K562 (cell line): ENCODE data around the gene EEA1. TPM values are rescaled to one million over a fixed set of nuclear protein-coding genes. Genes with fewer than 3 reads are reported as not detected.

Source experiments
- ATAC-seq: fragments of 200-7000 bp; cut with Tn5 transposase; 3 replicates; pipeline ENCODE4 v1.9.1; 2020; ENCODE audit warnings: moderate library complexity
- BruUV-seq: library from RNA; stranded (reverse); fragments of 400-500 nt; replicated peaks from 2 replicates; lab custom pipeline; 2021; lab: Mats Ljungman, UMichigan
- CTCF ChIA-PET: fragments of 300-600 bp; formaldehyde crosslinking; extraction: SDS; loops from one replicate; lab custom pipeline; 2021; ENCODE audit warnings: low intra/inter-chr PET ratio; lab: Yijun Ruan, JAX
- POLR2A ChIA-PET: fragments of 300-600, 350-650 bp; sonication (Branson Sonifier 250); formaldehyde crosslinking; extraction: SDS; loops from one replicate; lab custom pipeline; 2021; ENCODE audit warnings: antibody characterized with exemption, inconsistent platforms; lab: Yijun Ruan, JAX
- DNase-seq, 4 experiments: peaks; one replicate each; pipeline versions ENCODE4 v3.0.0 to v3.0.0-alpha.2; 2011 to 2018; ENCODE audit warnings: low spot score in 3 of 4, mixed read lengths in 3 of 4; ENCODE audit errors: extremely low read depth in 1 of 4
- FAIRE-seq: peaks from 2 replicates; lab custom pipeline; 2011; peaks lifted over from hg19 to GRCh38; lab: Jason Lieb, UNC
- H2AFZ ChIP-seq: 2 replicates; pipeline ENCODE4 v1.6.0; 2011; ENCODE audit warnings: low read depth, low read length, control low read depth, inconsistent platforms
- H3K27ac ChIP-seq: fragments of 200-600 bp; 3 replicates; pipeline ENCODE4 v1.8.0; 2011; ENCODE audit warnings: low read depth, mild to moderate bottlenecking, control low read depth, inconsistent platforms, low read length, moderate library complexity, mixed read lengths; ENCODE audit errors: extremely low read depth
- H3K27me3 ChIP-seq, 2 experiments: fragments of 300-600 bp in 1 of 2; 2 replicates in 1 of 2; 3 replicates in 1 of 2; pipeline versions ENCODE4 v1.6.0 to v1.8.0; 2011; ENCODE audit warnings: inconsistent platforms in 2 of 2, low read length in 2 of 2, mild to moderate bottlenecking in 1 of 2, mixed read lengths in 1 of 2, moderate library complexity in 1 of 2; ENCODE audit not compliant: control insufficient read depth in 2 of 2, insufficient read depth in 2 of 2
- H3K36me3 ChIP-seq: fragments of 300-600 bp; 3 replicates; pipeline ENCODE4 v1.8.0; 2011; ENCODE audit warnings: mild to moderate bottlenecking, low read length, inconsistent platforms; ENCODE audit not compliant: control insufficient read depth, insufficient read depth
- H3K4me1 ChIP-seq, 2 experiments: fragments of 200-600 bp in 1 of 2; replicated peaks in 1 of 2; 2 replicates in 1 of 2; 3 replicates in 1 of 2; pipeline versions ENCODE4 v1.5.1 to v1.8.0; 2011; ENCODE audit warnings: inconsistent platforms in 2 of 2, low read length in 2 of 2, mild to moderate bottlenecking in 1 of 2, mixed read lengths in 1 of 2, moderate library complexity in 1 of 2; ENCODE audit not compliant: control insufficient read depth in 2 of 2, insufficient read depth in 2 of 2
- H3K4me2 ChIP-seq: 2 replicates; pipeline ENCODE4 v1.6.1; 2011; ENCODE audit warnings: low read length, control low read depth, inconsistent platforms, mixed read lengths; ENCODE audit not compliant: insufficient read depth
- H3K4me3 ChIP-seq: fragments of 200-600 bp; sonication (generic), shearing (Covaris generic); 2 replicates; pipeline ENCODE4 v1.5.1; 2016; ENCODE audit warnings: control low read depth, inconsistent platforms
- H3K79me2 ChIP-seq: fragments of 200-600 bp; 3 replicates; pipeline ENCODE4 v1.8.0; 2011; ENCODE audit warnings: low read length, inconsistent platforms; ENCODE audit not compliant: control insufficient read depth, insufficient read depth
- H3K9ac ChIP-seq, 2 experiments: 2 replicates each; pipeline versions ENCODE4 v1.6.0 to v1.6.1; 2011; ENCODE audit warnings: low read depth in 2 of 2, low read length in 2 of 2, control low read depth in 1 of 2, inconsistent platforms in 1 of 2, mild to moderate bottlenecking in 1 of 2, mixed read lengths in 1 of 2; ENCODE audit not compliant: insufficient read depth in 1 of 2
- H3K9me1 ChIP-seq: one replicate; pipeline ENCODE4 v1.6.0; 2011; ENCODE audit warnings: inconsistent platforms, mild to moderate bottlenecking, low read length, moderate library complexity; ENCODE audit not compliant: control insufficient read depth, insufficient read depth
- H3K9me3 ChIP-seq: replicated peaks from 2 replicates; pipeline ENCODE4 v1.5.1; 2011; ENCODE audit warnings: low read depth, low read length, inconsistent platforms; ENCODE audit not compliant: control insufficient read depth, insufficient read depth
- H4K20me1 ChIP-seq: replicated peaks from 2 replicates; pipeline ENCODE4 v1.6.1; 2011; ENCODE audit warnings: low read length, inconsistent platforms, mixed read lengths; ENCODE audit not compliant: control insufficient read depth, insufficient read depth
- CBFB ChIP-seq: sonication (generic); formaldehyde crosslinking; IDR thresholded peaks from 2 replicates; pipeline ENCODE4 v1.4.0; 2020; ENCODE audit warnings: mild to moderate bottlenecking, missing genetic modification reagents
- CGGBP1 ChIP-seq: fragments of 250-450 bp; sonication (Bioruptor Pico); IDR thresholded peaks from 2 replicates; pipeline ENCODE4 v1.9.0; 2021; ENCODE audit warnings: mild to moderate bottlenecking
- CTCF ChIP-seq, 3 experiments: IDR thresholded peaks in 2 of 3; conservative IDR thresholded peaks in 1 of 3; 2 replicates each; pipeline ENCODE4 v1.5.1; 2011 to 2012; ENCODE audit warnings: low read length in 3 of 3, mild to moderate bottlenecking in 3 of 3, control low read depth in 2 of 3, improper control_type of control experiment in 1 of 3, inconsistent platforms in 1 of 3, low read depth in 1 of 3, mixed read lengths in 1 of 3, moderate library complexity in 1 of 3; ENCODE audit not compliant: insufficient read depth in 2 of 3
- EGR1 ChIP-seq: fragments of 450-650 bp; conservative IDR thresholded peaks from 2 replicates; pipeline ENCODE4 v1.6.1; 2017; ENCODE audit warnings: mild to moderate bottlenecking
- EZH2 ChIP-seq: IDR thresholded peaks from 2 replicates; pipeline ENCODE4 v1.6.1; 2012; ENCODE audit warnings: low read depth, mild to moderate bottlenecking, inconsistent platforms, low read length, borderline replicate concordance
- RCOR1 ChIP-seq, 2 experiments: IDR thresholded peaks; 2 replicates each; pipeline ENCODE4 v1.6.1; 2012; ENCODE audit warnings: low read depth in 2 of 2, low read length in 2 of 2, borderline replicate concordance in 1 of 2, improper control_type of control experiment in 1 of 2
- SAFB ChIP-seq: fragments of 200-400 bp; formaldehyde crosslinking; IDR thresholded peaks from 2 replicates; pipeline ENCODE4 v1.6.1; 2017; ENCODE audit warnings: low read depth, low read length, borderline replicate concordance
- TBP ChIP-seq: optimal IDR thresholded peaks from 2 replicates; pipeline ENCODE3; 2011; ENCODE audit warnings: low read depth, low read length, improper control_type of control experiment
- ZNF57 ChIP-seq: fragments of 450-650 bp; formaldehyde crosslinking; IDR thresholded peaks from 2 replicates; pipeline ENCODE4 v1.4.0; 2020; ENCODE audit warnings: mild to moderate bottlenecking, moderate library complexity
- WGBS: fragments of 100-300 bp; shearing (Covaris generic); methylation state at CpG from one replicate; pipeline ENCODE4 v1.1.6; 2016; ENCODE audit warnings: low coverage, mixed read lengths; ENCODE audit not compliant: insufficient coverage; ENCODE audit errors: missing lambda C conversion rate; 5-methylcytosine and 5-hydroxymethylcytosine counted together
- in situ Hi-C: fragments of 300-500 bp; cut with MboI; formaldehyde crosslinking; loops from 4 replicates; pipeline ENCODE4 v1.15.0; 2018; ENCODE audit warnings: inconsistent platforms, mixed read lengths
- intact Hi-C: fragments of 100-400 bp; cut with micrococcal nuclease; formaldehyde crosslinking; loops from 2 replicates; pipeline ENCODE4 v1.14.2; 2022
- polyA plus RNA-seq, 8 experiments: library from polyadenylated mRNA; depleted of rRNA in 4 of 8; stranded (reverse) in 5 of 8; unstranded in 3 of 8; fragments of >200 nt; fragmentation: Nextera tagmentation in 2 of 8; fragmentation: Illumina TruSeq in 1 of 8; extraction: Ambion mirVana in 2 of 8; extraction: Trizol in 1 of 8; gene quantifications; 2 replicates each; pipeline versions ENCODE4 v1.2.1 to v1.2.3, GENCODE V29; 2011 to 2014; ENCODE audit warnings: inconsistent platforms in 1 of 8, missing spikeins in 1 of 8
- total RNA-seq, 7 experiments: library from RNA; depleted of rRNA in 6 of 7; stranded (reverse); fragments of >200 nt in 6 of 7; fragmentation: Illumina TruSeq in 2 of 7; extraction: Trizol in 2 of 7; gene quantifications; 2 replicates each; pipeline versions ENCODE4 v1.2.1 to v1.2.3, GENCODE V29; 2011 to 2021; ENCODE audit warnings: low replicate concordance in 1 of 7

EEA1 gene
- total and polyA plus RNA-seq, 9 of the 15 experiments (the other 6 are each of a cell fraction or from before 2014, with no cell fraction given): 3.5 to 17.1 (median 7.5) TPM

GRCh38 chr12:92912052-92912451 lies 17.0 kb downstream of the EEA1 start:
- no TSS peak for BruUV-seq
- ATAC-seq: peak; percentile 62
- Histone ChIP-seq H3K9me3 (no peaks in the 10 kb centered on the region), H3K79me2 (peaks cover 83% of the 10 kb centered on the region), H3K27me3 (no peaks in the 10 kb centered on the region), H3K4me2 (no peak overlapping the region), H3K4me1 (no peaks in the 10 kb centered on the region), H4K20me1 (no peaks in the 10 kb centered on the region), H3K36me3 (no peaks in the 10 kb centered on the region; the same call in 2 of the 3 replicates), H2AFZ (no peak overlapping the region), H3K9ac (no peak overlapping the region), H3K9me1 (no peaks in the 10 kb centered on the region), H3K27ac (no peak overlapping the region), H3K4me3 (no peak overlapping the region)
- WGBS: 61% methylated on average over 3 of the region's 3 CpGs
- no peak for DNase-seq
- ChIA-PET CTCF (no interaction called here), POLR2A (interaction anchor here (0.6 to 1.3 kb wide), 3 partner anchors 13 to 1122 kb away, joined by 3 to 5 read pairs (median 3); no protein-coding TSS in a partner anchor)
- in situ Hi-C loops (no loop called here), intact Hi-C loops (no loop called here)
- FAIRE-seq: no peak
- TF ChIP-seq CGGBP1 (CRISPR knock-in tag): no peak
- no peak for TF ChIP-seq SAFB
- no peak for TF ChIP-seq CBFB
- TF ChIP-seq EZH2: no peak
- no peak for TF ChIP-seq ZNF57 (CRISPR knock-in tag)
- no peak for TF ChIP-seq CTCF (IDR thresholded peaks at IDR 0.05 in 2 of 3, conservative IDR thresholded peaks at IDR 0.05 in 1 of 3; ENCODE audit: insufficient read depth in 2 of 3, low read depth in 1 of 3, low read length in 3 of 3)
- TF ChIP-seq EGR1: no peak
- TF ChIP-seq RCOR1 (IDR thresholded peaks at IDR 0.05; ENCODE audit: borderline replicate concordance in 1 of 2, low read depth in 2 of 2, low read length in 2 of 2): no peak
- no peak for TF ChIP-seq TBP
